HepG2 (cell line): ENCODE measurements around the gene POLR3E. TPM values are rescaled to one million over a fixed set of nuclear protein-coding genes. Genes with fewer than 3 reads are reported as not detected.

Experiments
- ADNP ChIP-seq: sonication (generic); formaldehyde crosslinking; IDR thresholded peaks from 2 replicates; pipeline ENCODE4 v1.4.0; 2020; ENCODE audit warnings: missing genetic modification reagents
- AGO1 ChIP-seq: fragments of 200-400 bp; formaldehyde crosslinking; IDR thresholded peaks from 2 replicates; pipeline ENCODE4 v1.6.1; 2017; ENCODE audit warnings: mild to moderate bottlenecking, low read depth, low read length, moderate library complexity; ENCODE audit not compliant: poor library complexity, severe bottlenecking
- CCDC6 ChIP-seq: sonication (generic); formaldehyde crosslinking; IDR thresholded peaks from 2 replicates; pipeline ENCODE4 v1.8.1; 2022; ENCODE audit warnings: mild to moderate bottlenecking, missing genetic modification reagents, moderate library complexity
- HIC2 ChIP-seq: sonication (generic); formaldehyde crosslinking; IDR thresholded peaks from 2 replicates; pipeline ENCODE4 v1.9.0; 2022; ENCODE audit warnings: low read depth, missing genetic modification reagents
- RELA ChIP-seq: sonication (generic); formaldehyde crosslinking; IDR thresholded peaks from 2 replicates; pipeline ENCODE4 v1.4.0; 2020; ENCODE audit warnings: missing genetic modification reagents
- SALL2 ChIP-seq: sonication (generic); formaldehyde crosslinking; IDR thresholded peaks from 2 replicates; pipeline ENCODE4 v1.8.1; 2023; ENCODE audit warnings: mild to moderate bottlenecking, missing genetic modification reagents, inconsistent platforms
- SP140L ChIP-seq: sonication (generic); formaldehyde crosslinking; IDR thresholded peaks from 2 replicates; pipeline ENCODE4 v1.4.0; 2020; ENCODE audit warnings: missing genetic modification reagents, borderline replicate concordance
- THYN1 ChIP-seq: sonication (generic); formaldehyde crosslinking; IDR thresholded peaks from 2 replicates; pipeline ENCODE4 v1.8.1; 2023; ENCODE audit warnings: low read depth, mild to moderate bottlenecking, moderate library complexity, missing genetic modification reagents, borderline replicate concordance
- ZKSCAN5 ChIP-seq: sonication (generic); formaldehyde crosslinking; IDR thresholded peaks from 2 replicates; pipeline ENCODE4 v1.5.1; 2020; ENCODE audit warnings: mild to moderate bottlenecking, missing genetic modification reagents
- ZNF260 ChIP-seq: sonication (generic); formaldehyde crosslinking; IDR thresholded peaks from 2 replicates; pipeline ENCODE4 v1.4.0; 2020; ENCODE audit warnings: missing genetic modification reagents, low read depth, mild to moderate bottlenecking, borderline replicate concordance
- ZNF644 ChIP-seq: IDR thresholded peaks from 2 replicates; pipeline ENCODE4 v1.6.1; 2016; ENCODE audit warnings: low read depth
- ZNF720 ChIP-seq: sonication (generic); formaldehyde crosslinking; IDR thresholded peaks from 2 replicates; pipeline ENCODE4 v1.4.0; 2020; ENCODE audit warnings: missing genetic modification reagents
- ZNF749 ChIP-seq: sonication (generic); formaldehyde crosslinking; IDR thresholded peaks from 2 replicates; pipeline ENCODE4 v1.8.0; 2022; ENCODE audit warnings: mild to moderate bottlenecking, missing genetic modification reagents, moderate library complexity, borderline replicate concordance
- ZNF777 ChIP-seq: sonication (generic); formaldehyde crosslinking; IDR thresholded peaks from 2 replicates; pipeline ENCODE4 v1.4.0; 2020; ENCODE audit warnings: missing genetic modification reagents
- polyA plus RNA-seq, 8 experiments: library from polyadenylated mRNA; depleted of rRNA in 3 of 8; stranded (reverse) in 7 of 8; unstranded in 1 of 8; fragments of >200 nt; fragmentation: Illumina TruSeq in 4 of 8; extraction: Trizol in 4 of 8; gene quantifications; 2 replicates each; pipeline versions ENCODE4 v1.2.1 to v1.2.3, GENCODE V29; 2011 to 2016; ENCODE audit warnings: low read depth in 4 of 8, missing spikeins in 1 of 8, mixed read lengths in 1 of 8; ENCODE audit not compliant: insufficient read depth in 1 of 8
- total RNA-seq, 5 experiments: library from RNA; depleted of rRNA; stranded (reverse); fragments of >200 nt; fragmentation: Illumina TruSeq; extraction: Trizol; gene quantifications; 2 replicates each; pipeline ENCODE4 v1.2.3, GENCODE V29; 2016; ENCODE audit warnings: low read depth in 1 of 5
- TF ChIP-seq, protein P1 (sequence below): sonication (generic); formaldehyde crosslinking; IDR thresholded peaks from 2 replicates; pipeline ENCODE4 v1.9.0; 2021; ENCODE audit warnings: missing genetic modification reagents, borderline replicate concordance
- TF ChIP-seq, protein P2 (sequence below): sonication (generic); formaldehyde crosslinking; IDR thresholded peaks from 2 replicates; pipeline ENCODE4 v1.4.0; 2020; ENCODE audit warnings: missing genetic modification reagents
- TF ChIP-seq, protein P3 (sequence below): IDR thresholded peaks from 2 replicates; pipeline ENCODE4 v1.6.1; 2012; ENCODE audit warnings: low read depth, low read length, improper control_type of control experiment

Gene POLR3E
- total and polyA plus RNA-seq, 2 of the 13 experiments (the other 11 are each of a cell fraction or from before 2014, with no cell fraction given): 135 to 262 TPM

GRCh38 chr16:22297114-22297870, at the start of gene POLR3E (continued):
- TF ChIP-seq, protein P1, sequence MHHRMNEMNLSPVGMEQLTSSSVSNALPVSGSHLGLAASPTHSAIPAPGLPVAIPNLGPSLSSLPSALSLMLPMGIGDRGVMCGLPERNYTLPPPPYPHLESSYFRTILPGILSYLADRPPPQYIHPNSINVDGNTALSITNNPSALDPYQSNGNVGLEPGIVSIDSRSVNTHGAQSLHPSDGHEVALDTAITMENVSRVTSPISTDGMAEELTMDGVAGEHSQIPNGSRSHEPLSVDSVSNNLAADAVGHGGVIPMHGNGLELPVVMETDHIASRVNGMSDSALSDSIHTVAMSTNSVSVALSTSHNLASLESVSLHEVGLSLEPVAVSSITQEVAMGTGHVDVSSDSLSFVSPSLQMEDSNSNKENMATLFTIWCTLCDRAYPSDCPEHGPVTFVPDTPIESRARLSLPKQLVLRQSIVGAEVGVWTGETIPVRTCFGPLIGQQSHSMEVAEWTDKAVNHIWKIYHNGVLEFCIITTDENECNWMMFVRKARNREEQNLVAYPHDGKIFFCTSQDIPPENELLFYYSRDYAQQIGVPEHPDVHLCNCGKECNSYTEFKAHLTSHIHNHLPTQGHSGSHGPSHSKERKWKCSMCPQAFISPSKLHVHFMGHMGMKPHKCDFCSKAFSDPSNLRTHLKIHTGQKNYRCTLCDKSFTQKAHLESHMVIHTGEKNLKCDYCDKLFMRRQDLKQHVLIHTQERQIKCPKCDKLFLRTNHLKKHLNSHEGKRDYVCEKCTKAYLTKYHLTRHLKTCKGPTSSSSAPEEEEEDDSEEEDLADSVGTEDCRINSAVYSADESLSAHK (CRISPR knock-in tag): peak; percentile 82; the same call in 1 of the 2 replicates
- TF ChIP-seq, protein P2, sequence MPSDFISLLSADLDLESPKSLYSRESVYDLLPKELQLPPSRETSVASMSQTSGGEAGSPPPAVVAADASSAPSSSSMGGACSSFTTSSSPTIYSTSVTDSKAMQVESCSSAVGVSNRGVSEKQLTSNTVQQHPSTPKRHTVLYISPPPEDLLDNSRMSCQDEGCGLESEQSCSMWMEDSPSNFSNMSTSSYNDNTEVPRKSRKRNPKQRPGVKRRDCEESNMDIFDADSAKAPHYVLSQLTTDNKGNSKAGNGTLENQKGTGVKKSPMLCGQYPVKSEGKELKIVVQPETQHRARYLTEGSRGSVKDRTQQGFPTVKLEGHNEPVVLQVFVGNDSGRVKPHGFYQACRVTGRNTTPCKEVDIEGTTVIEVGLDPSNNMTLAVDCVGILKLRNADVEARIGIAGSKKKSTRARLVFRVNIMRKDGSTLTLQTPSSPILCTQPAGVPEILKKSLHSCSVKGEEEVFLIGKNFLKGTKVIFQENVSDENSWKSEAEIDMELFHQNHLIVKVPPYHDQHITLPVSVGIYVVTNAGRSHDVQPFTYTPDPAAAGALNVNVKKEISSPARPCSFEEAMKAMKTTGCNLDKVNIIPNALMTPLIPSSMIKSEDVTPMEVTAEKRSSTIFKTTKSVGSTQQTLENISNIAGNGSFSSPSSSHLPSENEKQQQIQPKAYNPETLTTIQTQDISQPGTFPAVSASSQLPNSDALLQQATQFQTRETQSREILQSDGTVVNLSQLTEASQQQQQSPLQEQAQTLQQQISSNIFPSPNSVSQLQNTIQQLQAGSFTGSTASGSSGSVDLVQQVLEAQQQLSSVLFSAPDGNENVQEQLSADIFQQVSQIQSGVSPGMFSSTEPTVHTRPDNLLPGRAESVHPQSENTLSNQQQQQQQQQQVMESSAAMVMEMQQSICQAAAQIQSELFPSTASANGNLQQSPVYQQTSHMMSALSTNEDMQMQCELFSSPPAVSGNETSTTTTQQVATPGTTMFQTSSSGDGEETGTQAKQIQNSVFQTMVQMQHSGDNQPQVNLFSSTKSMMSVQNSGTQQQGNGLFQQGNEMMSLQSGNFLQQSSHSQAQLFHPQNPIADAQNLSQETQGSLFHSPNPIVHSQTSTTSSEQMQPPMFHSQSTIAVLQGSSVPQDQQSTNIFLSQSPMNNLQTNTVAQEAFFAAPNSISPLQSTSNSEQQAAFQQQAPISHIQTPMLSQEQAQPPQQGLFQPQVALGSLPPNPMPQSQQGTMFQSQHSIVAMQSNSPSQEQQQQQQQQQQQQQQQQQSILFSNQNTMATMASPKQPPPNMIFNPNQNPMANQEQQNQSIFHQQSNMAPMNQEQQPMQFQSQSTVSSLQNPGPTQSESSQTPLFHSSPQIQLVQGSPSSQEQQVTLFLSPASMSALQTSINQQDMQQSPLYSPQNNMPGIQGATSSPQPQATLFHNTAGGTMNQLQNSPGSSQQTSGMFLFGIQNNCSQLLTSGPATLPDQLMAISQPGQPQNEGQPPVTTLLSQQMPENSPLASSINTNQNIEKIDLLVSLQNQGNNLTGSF (CRISPR knock-in tag): peak; percentile 58
- TF ChIP-seq RELA (CRISPR knock-in tag) (peak; percentile 97), ZNF749 (peak; percentile 97), THYN1 (peak; percentile 100), ZNF260 (CRISPR knock-in tag) (0 out of 2 replicates have a peak, but pooled peaks have one; percentile 21), CCDC6 (peak; percentile 99), ZNF644 (CRISPR knock-in tag) (peak; percentile 78), ZKSCAN5 (peak; percentile 56; the same call in 1 of the 2 replicates), AGO1 (peak; percentile 85), HIC2 (CRISPR knock-in tag) (peak; percentile 61; the same call in 1 of the 2 replicates), SALL2 (CRISPR knock-in tag) (peak; percentile 99), ZNF720 (CRISPR knock-in tag) (peak; percentile 93; the same call in 1 of the 2 replicates), SP140L (CRISPR knock-in tag) (peak; percentile 98; the same call in 1 of the 2 replicates), ZNF777 (CRISPR knock-in tag) (peak; percentile 78; the same call in 1 of the 2 replicates), ADNP (CRISPR knock-in tag) (peak; percentile 89)
- TF ChIP-seq, protein P3, sequence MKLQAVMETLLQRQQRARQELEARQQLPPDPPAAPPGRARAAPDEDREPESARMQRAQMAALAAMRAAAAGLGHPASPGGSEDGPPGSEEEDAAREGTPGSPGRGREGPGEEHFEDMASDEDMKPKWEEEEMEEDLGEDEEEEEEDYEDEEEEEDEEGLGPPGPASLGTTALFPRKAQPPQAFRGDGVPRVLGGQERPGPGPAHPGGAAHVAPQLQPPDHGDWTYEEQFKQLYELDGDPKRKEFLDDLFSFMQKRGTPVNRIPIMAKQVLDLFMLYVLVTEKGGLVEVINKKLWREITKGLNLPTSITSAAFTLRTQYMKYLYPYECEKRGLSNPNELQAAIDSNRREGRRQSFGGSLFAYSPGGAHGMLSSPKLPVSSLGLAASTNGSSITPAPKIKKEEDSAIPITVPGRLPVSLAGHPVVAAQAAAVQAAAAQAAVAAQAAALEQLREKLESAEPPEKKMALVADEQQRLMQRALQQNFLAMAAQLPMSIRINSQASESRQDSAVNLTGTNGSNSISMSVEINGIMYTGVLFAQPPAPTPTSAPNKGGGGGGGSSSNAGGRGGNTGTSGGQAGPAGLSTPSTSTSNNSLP: peak; percentile 95; the same call in 1 of the 2 replicates
